A549 (cell line): ENCODE measurements around the gene CD109. TPM values are rescaled to one million over a fixed set of nuclear protein-coding genes. Genes with fewer than 3 reads are reported as not detected.

ENCODE experiments used
- ATAC-seq, 2 experiments: fragments of 200-7000 bp in 1 of 2; fragments of >200 bp in 1 of 2; cut with Nextera tagmentation in 1 of 2; cut with Tn5 transposase in 1 of 2; 3 replicates each; pipeline versions ENCODE4 v1.8.0 to v1.9.1; 2018 to 2020; ENCODE audit warnings: mild to moderate bottlenecking in 1 of 2, moderate library complexity in 1 of 2
- CTCF ChIA-PET: fragments of 300-600 bp; sonication (Branson Sonifier 250); formaldehyde crosslinking; extraction: SDS; loops from one replicate; lab custom pipeline; 2021; ENCODE audit warnings: antibody characterized with exemption, inconsistent platforms; lab: Yijun Ruan, JAX
- POLR2A ChIA-PET: fragments of 350-600 bp; formaldehyde crosslinking; extraction: SDS; loops from one replicate; lab custom pipeline; 2021; ENCODE audit warnings: antibody characterized with exemption, inconsistent platforms; lab: Yijun Ruan, JAX
- DNase-seq, 2 experiments: peaks; one replicate each; pipeline versions ENCODE4 v3.0.0 to v3.0.0-alpha.2; 2011 to 2016; ENCODE audit warnings: low read depth in 1 of 2, low spot score in 1 of 2
- FAIRE-seq: peaks from 2 replicates; lab custom pipeline; 2011; peaks lifted over from hg19 to GRCh38; lab: Jason Lieb, UNC
- H3K27ac ChIP-seq, 2 experiments: fragments of >200 bp; sonication (Bioruptor Twin); formaldehyde crosslinking; 3 replicates each; pipeline ENCODE4 v1.5.1; 2016 to 2017
- H3K4me1 ChIP-seq: fragments of >200 bp; sonication (Bioruptor Twin); formaldehyde crosslinking; 3 replicates; pipeline ENCODE4 v1.6.1; 2016
- H3K4me2 ChIP-seq: fragments of >200 bp; sonication (Bioruptor Twin); formaldehyde crosslinking; 3 replicates; pipeline ENCODE4 v1.6.1; 2016
- H3K4me3 ChIP-seq: fragments of >200 bp; sonication (Bioruptor Twin); formaldehyde crosslinking; 3 replicates; pipeline ENCODE4 v1.5.1; 2016
- H3K9me3 ChIP-seq: fragments of >200 bp; sonication (Bioruptor Twin); formaldehyde crosslinking; 3 replicates; pipeline ENCODE4 v1.6.1; 2016
- CEBPB ChIP-seq, 2 experiments: fragments of >200 bp in 1 of 2; sonication (Bioruptor Twin) in 1 of 2; formaldehyde crosslinking in 1 of 2; IDR thresholded peaks; 2 replicates each; pipeline ENCODE4 v1.6.1; 2012 to 2016
- CHD4 ChIP-seq: fragments of 200-600 bp; sonication (generic); IDR thresholded peaks from 2 replicates; pipeline ENCODE4 v1.6.1; 2016; ENCODE audit warnings: antibody characterized with exemption, mild to moderate bottlenecking, borderline replicate concordance
- EHMT2 ChIP-seq: fragments of 200-600 bp; sonication (generic); IDR thresholded peaks from 2 replicates; pipeline ENCODE4 v1.6.1; 2016; ENCODE audit warnings: antibody characterized with exemption, low read depth, mild to moderate bottlenecking, moderate library complexity
- EP300 ChIP-seq, 2 experiments: fragments of >200 bp; sonication (Bioruptor Twin); formaldehyde crosslinking; IDR thresholded peaks; 2 replicates in 1 of 2; 3 replicates in 1 of 2; pipeline ENCODE4 v1.6.1; 2016 to 2017
- FOXS1 ChIP-seq: fragments of 250-450 bp; sonication (Bioruptor Pico); IDR thresholded peaks from 2 replicates; pipeline ENCODE4 v1.5.0; 2020; ENCODE audit warnings: mild to moderate bottlenecking, moderate library complexity
- GATA3 ChIP-seq: IDR thresholded peaks from 2 replicates; pipeline ENCODE4 v1.6.1; 2012; ENCODE audit warnings: borderline replicate concordance
- HES2 ChIP-seq: fragments of >200 bp; sonication (Bioruptor Twin); formaldehyde crosslinking; IDR thresholded peaks from 2 replicates; pipeline ENCODE4 v1.6.1; 2016
- HEYL ChIP-seq: fragments of 250-450 bp; sonication (Bioruptor Pico); IDR thresholded peaks from 2 replicates; pipeline ENCODE4 v1.8.0; 2021; ENCODE audit warnings: mild to moderate bottlenecking, moderate library complexity
- HMGXB4 ChIP-seq: fragments of 250-450 bp; sonication (Bioruptor Pico); IDR thresholded peaks from 2 replicates; pipeline ENCODE4 v1.5.0; 2021; ENCODE audit warnings: mild to moderate bottlenecking, moderate library complexity, borderline replicate concordance
- HOXA7 ChIP-seq: fragments of 250-450 bp; sonication (Bioruptor Pico); IDR thresholded peaks from 2 replicates; pipeline ENCODE4 v1.5.0; 2020; ENCODE audit warnings: mild to moderate bottlenecking, moderate library complexity
- HOXB13 ChIP-seq: fragments of 250-450 bp; sonication (Bioruptor Pico); IDR thresholded peaks from 2 replicates; pipeline ENCODE4 v1.5.0; 2020; ENCODE audit warnings: low read depth, mild to moderate bottlenecking, moderate library complexity
- JUN ChIP-seq, 2 experiments: fragments of >200 bp; sonication (Bioruptor Twin); formaldehyde crosslinking; IDR thresholded peaks; 2 replicates in 1 of 2; 3 replicates in 1 of 2; pipeline ENCODE4 v1.6.1; 2016 to 2017
- JUNB ChIP-seq: fragments of >200 bp; sonication (Bioruptor Twin); formaldehyde crosslinking; IDR thresholded peaks from 2 replicates; pipeline ENCODE4 v1.6.1; 2016
- KDM1A ChIP-seq: fragments of 200-600 bp; sonication (generic); IDR thresholded peaks from 2 replicates; pipeline ENCODE4 v1.6.1; 2016; ENCODE audit warnings: low read depth, mild to moderate bottlenecking
- MAFK ChIP-seq: fragments of 450-650 bp; IDR thresholded peaks from 2 replicates; pipeline ENCODE4 v1.6.1; 2014; ENCODE audit not compliant: partially characterized antibody
- NPAS2 ChIP-seq: fragments of 250-450 bp; sonication (Bioruptor Pico); IDR thresholded peaks from 2 replicates; pipeline ENCODE4 v1.8.0; 2022; ENCODE audit warnings: mild to moderate bottlenecking, moderate library complexity, borderline replicate concordance
- RAD21 ChIP-seq, 2 experiments: fragments of >200 bp in 1 of 2; sonication (Bioruptor Twin) in 1 of 2; formaldehyde crosslinking in 1 of 2; IDR thresholded peaks in 1 of 2; conservative IDR thresholded peaks in 1 of 2; 2 replicates in 1 of 2; 3 replicates in 1 of 2; pipeline ENCODE4 v1.6.1; 2012 to 2018; ENCODE audit warnings: inconsistent platforms in 1 of 2
- RFX5 ChIP-seq: fragments of 450-650 bp; IDR thresholded peaks from 2 replicates; pipeline ENCODE4 v1.7.1; 2014; ENCODE audit warnings: antibody characterized with exemption, mild to moderate bottlenecking, moderate library complexity
- SMC3 ChIP-seq: fragments of >200 bp; sonication (Bioruptor Twin); formaldehyde crosslinking; IDR thresholded peaks from 3 replicates; pipeline ENCODE4 v1.6.1; 2018; ENCODE audit warnings: inconsistent platforms
- SREBF2 ChIP-seq: fragments of 450-650 bp; IDR thresholded peaks from 2 replicates; pipeline ENCODE4 v1.6.1; 2014; ENCODE audit warnings: mild to moderate bottlenecking, moderate library complexity
- ZC3H11A ChIP-seq: fragments of 450-650 bp; IDR thresholded peaks from 2 replicates; pipeline ENCODE4 v1.6.1; 2014; ENCODE audit warnings: antibody characterized with exemption, mild to moderate bottlenecking
- ZNF302 ChIP-seq: fragments of 250-450 bp; sonication (Bioruptor Pico); IDR thresholded peaks from 2 replicates; pipeline ENCODE4 v1.9.0; 2021; ENCODE audit warnings: inconsistent platforms, mild to moderate bottlenecking, moderate library complexity
- ZSCAN20 ChIP-seq: fragments of 250-450 bp; sonication (Bioruptor Pico); IDR thresholded peaks from 2 replicates; pipeline ENCODE4 v1.8.0; 2022; ENCODE audit warnings: mild to moderate bottlenecking, moderate library complexity
- WGBS: methylation state at CpG from one replicate; pipeline ENCODE4 v1.1.6; 2017; ENCODE audit errors: missing lambda C conversion rate; 5-methylcytosine and 5-hydroxymethylcytosine counted together
- polyA plus RNA-seq, 4 experiments: library from polyadenylated mRNA; depleted of rRNA in 3 of 4; stranded (reverse); fragments of >200 nt; fragmentation: RNase III in 1 of 4; extraction: RNeasy Plus Mini Kit Qiagen cat#74134 plus additional on column Dnase treatment in 1 of 4; gene quantifications; 2 replicates in 3 of 4; 3 replicates in 1 of 4; pipeline ENCODE4 v1.2.3, GENCODE V29; 2011 to 2017

Gene CD109
- polyA plus RNA-seq, 2 of the 4 experiments (the other 2 are of a cell fraction) = 18.3 to 56.7 TPM

GRCh38 chr6:73866305-73866704, 170.3 kb downstream of the CD109 start (continued):
- no peak for TF ChIP-seq RAD21 (conservative IDR thresholded peaks at IDR 0.05 in 1 of 2, IDR thresholded peaks at IDR 0.05 in 1 of 2)
- no peak for TF ChIP-seq JUNB
- no peak for TF ChIP-seq SMC3
- TF ChIP-seq ZC3H11A = no peak
- TF ChIP-seq EHMT2 = no peak
- TF ChIP-seq EP300 (IDR thresholded peaks at IDR 0.05) = no peak
- no peak for TF ChIP-seq NPAS2 (CRISPR knock-in tag)
- TF ChIP-seq, all 56 proteins: peak for 0

- 63% methylated on average over 3 of the region's 3 CpGs for WGBS
Observed at GRCh38 chr6:73867411-73867810, 171.4 kb downstream of the CD109 start.

GRCh38 chr6:73870907-73871306, 174.9 kb downstream of the CD109 start:
- H3K4me3 ChIP-seq = no peak overlapping the region
- no peak for FAIRE-seq
- CTCF ChIA-PET = interaction anchor here (0.6 kb wide), 1 partner anchor 42 kb away, joined by 4 read pairs; no protein-coding TSS in a partner anchor
- no peak for DNase-seq
- TF ChIP-seq HOXB13 (CRISPR knock-in tag) = no peak
- no peak for TF ChIP-seq CEBPB (IDR thresholded peaks at IDR 0.05)
- TF ChIP-seq HES2 = no peak
- TF ChIP-seq RFX5 = no peak
- no peak for TF ChIP-seq GATA3
- no peak for TF ChIP-seq HEYL (CRISPR knock-in tag)
- TF ChIP-seq MAFK = no peak
- TF ChIP-seq HOXA7 (CRISPR knock-in tag) = no peak
- TF ChIP-seq SREBF2 = no peak
- TF ChIP-seq ZNF302 (CRISPR knock-in tag) = no peak
- no peak for TF ChIP-seq HMGXB4 (CRISPR knock-in tag)
- no peak overlapping the region for H3K27ac ChIP-seq
- 84% methylated on average over 3 of the region's 3 CpGs for WGBS
- ATAC-seq = no peak
- POLR2A ChIA-PET = no interaction called here
- no peaks in the 10 kb centered on the region for H3K9me3 ChIP-seq
- H3K4me1 ChIP-seq = no peaks in the 10 kb centered on the region
- H3K4me2 ChIP-seq = no peak overlapping the region

More at GRCh38 chr6:73867411-73867810, 171.4 kb downstream of the CD109 start:
- no peak overlapping the region for H3K4me3 ChIP-seq
- H3K4me2 ChIP-seq = no peak overlapping the region
- FAIRE-seq (no peak), ATAC-seq (no peak), DNase-seq (no peak)
- no peak for TF ChIP-seq SREBF2
- no peaks in the 10 kb centered on the region for H3K4me1 ChIP-seq
- H3K27ac ChIP-seq = no peak overlapping the region
- no peaks in the 10 kb centered on the region for H3K9me3 ChIP-seq
- ChIA-PET POLR2A (no interaction called here), CTCF (no interaction called here)

- Histone ChIP-seq H3K27ac (no peak overlapping the region), H3K9me3 (no peaks in the 10 kb centered on the region), H3K4me1 (no peaks in the 10 kb centered on the region), H3K4me3 (no peak overlapping the region), H3K4me2 (no peak overlapping the region)
- DNase-seq = no peak
- TF ChIP-seq HES2 = no peak
- TF ChIP-seq HOXB13 (CRISPR knock-in tag) = no peak
- no peak for TF ChIP-seq ZSCAN20 (CRISPR knock-in tag)
- no peak for TF ChIP-seq NPAS2 (CRISPR knock-in tag)
- no peak for TF ChIP-seq RFX5
- no peak for TF ChIP-seq FOXS1 (CRISPR knock-in tag)
- no peak for TF ChIP-seq KDM1A
- TF ChIP-seq CEBPB (IDR thresholded peaks at IDR 0.05) = no peak
- no peak for TF ChIP-seq JUN (IDR thresholded peaks at IDR 0.05)
- TF ChIP-seq CHD4 = no peak
- FAIRE-seq = no peak
- ChIA-PET CTCF (interaction anchor here (1.5 kb wide), 1 partner anchor 13 kb away, joined by 3 read pairs; no protein-coding TSS in a partner anchor), POLR2A (no interaction called here)
- ATAC-seq = no peak
Observed at GRCh38 chr6:73873081-73873480, 177.1 kb downstream of the CD109 start.
